ENCODE measurements around the gene TSPO2. TPM values are rescaled to one million over a fixed set of nuclear protein-coding genes. Genes with fewer than 3 reads are reported as not detected.

Gene TSPO2
- total RNA-seq, 1 experiment from 2014 or later, result not detected

DNA sequence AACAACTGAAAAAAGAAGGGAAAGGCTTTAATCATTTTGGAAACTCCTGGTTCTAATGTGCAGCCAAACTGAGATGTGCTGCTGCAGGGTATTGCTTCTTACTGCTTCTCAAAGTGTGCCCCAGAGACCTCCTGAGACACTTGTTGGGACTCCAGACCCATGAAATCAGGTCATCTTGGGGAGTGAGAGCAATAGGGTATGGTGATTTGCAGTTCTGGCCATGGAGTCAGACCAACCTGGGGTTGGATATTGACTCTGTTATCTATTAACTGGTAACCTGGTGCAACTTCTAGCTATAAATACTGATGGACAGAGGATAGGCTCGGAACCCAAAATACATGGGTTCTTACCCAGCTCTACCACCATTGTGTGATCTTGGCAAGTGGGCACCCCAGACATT is 3.8 kb downstream of the TSPO2 start:
- no peak for DNase-seq
- Histone ChIP-seq H3K36me3 (ENCODE audit: low read depth, low read length) (no peaks in the 10 kb centered on the region), H3K27ac (ENCODE audit: low read length) (no peak overlapping the region), H3K4me3 (ENCODE audit: low read length) (no peak overlapping the region), H3K27me3 (ENCODE audit: low read length) (no peaks in the 10 kb centered on the region), H3K9me2 (replicated peaks; ENCODE audit: low read length) (no peaks in the 10 kb centered on the region), H3K4me2 (ENCODE audit: low read length) (no peak overlapping the region), H3K79me2 (ENCODE audit: low read length) (no peaks in the 10 kb centered on the region), H2AFZ (ENCODE audit: low read length) (no peak overlapping the region), H4K20me1 (ENCODE audit: low read length) (no peaks in the 10 kb centered on the region), H3K9me3 (ENCODE audit: low read length) (no peaks in the 10 kb centered on the region), H3K9ac (ENCODE audit: low read length) (no peak overlapping the region), H3K4me1 (ENCODE audit: insufficient read depth, low read length) (peaks cover 1% of the 10 kb centered on the region), H3F3A (ENCODE audit: low read length, unreplicated experiment) (no peaks in the 10 kb centered on the region)
- no TSS peak for BruUV-seq (replicated peaks)
- ATAC-seq, result no peak
- intact Hi-C loops (cut with micrococcal nuclease), result no loop called here
- no peak for TF ChIP-seq EZH2 (IDR thresholded peaks at IDR 0.05; ENCODE audit: low read length, unreplicated experiment)
- TF ChIP-seq, protein P1, sequence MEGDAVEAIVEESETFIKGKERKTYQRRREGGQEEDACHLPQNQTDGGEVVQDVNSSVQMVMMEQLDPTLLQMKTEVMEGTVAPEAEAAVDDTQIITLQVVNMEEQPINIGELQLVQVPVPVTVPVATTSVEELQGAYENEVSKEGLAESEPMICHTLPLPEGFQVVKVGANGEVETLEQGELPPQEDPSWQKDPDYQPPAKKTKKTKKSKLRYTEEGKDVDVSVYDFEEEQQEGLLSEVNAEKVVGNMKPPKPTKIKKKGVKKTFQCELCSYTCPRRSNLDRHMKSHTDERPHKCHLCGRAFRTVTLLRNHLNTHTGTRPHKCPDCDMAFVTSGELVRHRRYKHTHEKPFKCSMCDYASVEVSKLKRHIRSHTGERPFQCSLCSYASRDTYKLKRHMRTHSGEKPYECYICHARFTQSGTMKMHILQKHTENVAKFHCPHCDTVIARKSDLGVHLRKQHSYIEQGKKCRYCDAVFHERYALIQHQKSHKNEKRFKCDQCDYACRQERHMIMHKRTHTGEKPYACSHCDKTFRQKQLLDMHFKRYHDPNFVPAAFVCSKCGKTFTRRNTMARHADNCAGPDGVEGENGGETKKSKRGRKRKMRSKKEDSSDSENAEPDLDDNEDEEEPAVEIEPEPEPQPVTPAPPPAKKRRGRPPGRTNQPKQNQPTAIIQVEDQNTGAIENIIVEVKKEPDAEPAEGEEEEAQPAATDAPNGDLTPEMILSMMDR (conservative IDR thresholded peaks at IDR 0.05; ENCODE audit: low read depth, low read length), result no peak
- TF ChIP-seq EZH2phosphoT487 (IDR thresholded peaks at IDR 0.05; ENCODE audit: borderline replicate concordance, low read length), result no peak
- ChIA-PET CTCF (no interaction called here), POLR2A (ENCODE audit: unreplicated experiment) (interaction anchor here (0.5 kb wide), 1 partner anchor 48 kb away, joined by 4 read pairs; no protein-coding TSS in a partner anchor)

DNA sequence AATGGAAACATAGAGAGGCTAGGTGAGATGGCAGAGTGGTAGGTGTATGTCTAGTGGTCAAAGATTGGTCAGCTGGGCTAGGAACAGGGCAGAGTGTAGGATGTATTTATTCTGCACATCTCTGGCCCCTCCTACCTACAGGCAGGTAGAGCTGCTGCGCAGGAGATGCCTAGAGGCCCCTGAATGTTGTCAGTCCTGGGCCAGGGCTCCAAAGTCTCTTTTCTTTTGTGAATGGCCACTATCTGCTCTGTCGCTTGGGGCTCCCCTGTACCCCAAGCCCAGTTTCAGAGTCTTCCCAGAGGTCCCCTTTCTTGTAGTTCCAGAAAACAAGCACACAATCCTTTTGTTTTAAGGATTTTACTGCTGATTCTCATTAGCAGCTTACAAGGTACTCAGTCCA is 5.0 kb downstream of the TSPO2 start:
- Histone ChIP-seq H2AFZ (ENCODE audit: low read length) (no peak overlapping the region), H3K4me2 (ENCODE audit: low read length) (no peak overlapping the region), H3K27ac (ENCODE audit: low read length) (no peak overlapping the region), H3K4me1 (ENCODE audit: insufficient read depth, low read length) (no peaks in the 10 kb centered on the region), H3K79me2 (ENCODE audit: low read length) (no peaks in the 10 kb centered on the region), H4K20me1 (ENCODE audit: low read length) (no peaks in the 10 kb centered on the region), H3K36me3 (ENCODE audit: low read depth, low read length) (no peaks in the 10 kb centered on the region), H3K9me2 (replicated peaks; ENCODE audit: low read length) (no peaks in the 10 kb centered on the region), H3K27me3 (ENCODE audit: low read length) (no peaks in the 10 kb centered on the region), H3K9me3 (ENCODE audit: low read length) (no peaks in the 10 kb centered on the region), H3K4me3 (ENCODE audit: low read length) (no peak overlapping the region), H3K9ac (ENCODE audit: low read length) (no peak overlapping the region), H3F3A (ENCODE audit: low read length, unreplicated experiment) (no peaks in the 10 kb centered on the region)
- TF ChIP-seq EZH2phosphoT487 (IDR thresholded peaks at IDR 0.05; ENCODE audit: borderline replicate concordance, low read length) (no peak), EZH2 (IDR thresholded peaks at IDR 0.05; ENCODE audit: low read length, unreplicated experiment) (no peak)
- TF ChIP-seq, protein P1 (conservative IDR thresholded peaks at IDR 0.05; ENCODE audit: low read depth, low read length), result no peak
- DNase-seq, result no peak
- BruUV-seq (replicated peaks), result no TSS peak
- ATAC-seq, result no peak
- ChIA-PET POLR2A (ENCODE audit: unreplicated experiment) (no interaction called here), CTCF (no interaction called here)
- intact Hi-C loops (cut with micrococcal nuclease), result no loop called here

DNA sequence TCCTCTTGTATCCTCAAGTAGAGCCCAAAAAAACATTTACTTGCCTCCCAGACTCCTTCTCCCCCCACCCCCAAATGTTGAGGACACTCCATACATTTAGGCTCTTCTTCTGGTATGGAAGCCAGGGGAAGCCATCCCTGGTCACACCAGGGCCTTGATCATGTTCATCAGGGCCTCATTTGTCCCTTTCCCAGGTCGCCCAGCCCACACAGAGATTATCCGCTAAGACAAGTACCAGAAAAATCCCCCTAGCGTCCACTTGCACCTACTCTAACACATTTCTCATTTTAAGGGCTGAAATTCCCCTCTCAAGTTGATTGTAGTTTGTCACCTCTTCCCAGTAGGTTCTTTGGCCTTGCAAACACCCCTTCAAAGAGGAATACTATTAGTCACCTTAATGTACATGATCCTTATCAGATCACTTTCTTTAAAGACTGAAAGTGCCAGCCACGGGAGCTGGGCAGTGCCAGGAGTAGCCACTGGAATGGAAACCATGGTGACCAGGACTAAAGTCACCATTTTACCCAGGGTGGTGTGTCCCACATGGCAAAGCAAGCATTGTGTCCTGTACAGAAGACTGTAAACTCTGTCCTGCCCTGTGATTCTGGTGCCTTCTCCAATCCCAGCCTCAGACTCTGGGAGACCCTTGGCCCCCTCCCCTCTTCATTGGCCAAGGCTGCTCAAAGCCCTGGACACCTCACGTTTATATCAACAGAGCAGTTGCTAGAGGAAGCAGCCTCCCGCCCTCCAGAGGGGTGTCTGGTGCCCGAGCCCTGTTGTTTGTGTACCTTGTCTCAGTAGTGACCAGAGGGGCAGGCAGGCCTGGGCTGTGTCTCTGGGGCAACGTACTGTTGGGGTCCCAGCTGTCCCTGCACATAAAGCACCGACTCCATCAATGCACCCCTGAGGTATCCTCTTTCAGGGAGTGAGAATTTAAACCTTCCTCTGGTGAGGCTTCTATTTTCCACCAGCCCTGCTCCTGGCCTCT is 5.8 kb downstream of the TSPO2 start:
- Histone ChIP-seq H3K36me3 (ENCODE audit: low read depth, low read length) (no peaks in the 10 kb centered on the region), H4K20me1 (ENCODE audit: low read length) (no peaks in the 10 kb centered on the region), H3K9ac (ENCODE audit: low read length) (no peak overlapping the region), H3K27ac (ENCODE audit: low read length) (no peak overlapping the region), H3K4me3 (ENCODE audit: low read length) (no peak overlapping the region), H3K9me3 (ENCODE audit: low read length) (no peaks in the 10 kb centered on the region), H3K4me2 (ENCODE audit: low read length) (no peak overlapping the region), H3K4me1 (ENCODE audit: insufficient read depth, low read length) (no peaks in the 10 kb centered on the region), H3K9me2 (replicated peaks; ENCODE audit: low read length) (no peaks in the 10 kb centered on the region), H3K79me2 (ENCODE audit: low read length) (no peaks in the 10 kb centered on the region), H2AFZ (ENCODE audit: low read length) (no peak overlapping the region), H3K27me3 (ENCODE audit: low read length) (no peaks in the 10 kb centered on the region), H3F3A (ENCODE audit: low read length, unreplicated experiment) (no peaks in the 10 kb centered on the region)
- intact Hi-C loops (cut with micrococcal nuclease), result no loop called here
- no peak for DNase-seq
- POLR2A ChIA-PET (ENCODE audit: unreplicated experiment), result no interaction called here
- CTCF ChIA-PET, result no interaction called here
- ATAC-seq, result no peak
- no TSS peak for BruUV-seq (replicated peaks)
- no peak for TF ChIP-seq EZH2 (IDR thresholded peaks at IDR 0.05; ENCODE audit: low read length, unreplicated experiment)

Data from PC-3 (cell line).